Stimulated activated naive CD8-positive, alpha-beta T cell treated with anti-CD3 and anti-CD28 coated beads, Interleukin-15, Interleukin-2, amounts not matched to agents 100 ng/mL and 50 ng/mL, for 24 hours (primary cell): Measurements from ENCODE around the gene UBTF.

ENCODE experiments used
- H3K27ac Mint-ChIP-seq: one replicate; pipeline ENCODE4 v1.8.0; 2021; ENCODE audit warnings: mild to moderate bottlenecking, mixed read lengths
- H3K27me3 Mint-ChIP-seq: one replicate; pipeline ENCODE4 v1.8.0; 2021; ENCODE audit warnings: mixed read lengths
- H3K36me3 Mint-ChIP-seq: one replicate; pipeline ENCODE4 v1.8.0; 2021; ENCODE audit warnings: low read depth, mixed read lengths
- H3K4me1 Mint-ChIP-seq: one replicate; pipeline ENCODE4 v1.8.0; 2021; ENCODE audit warnings: low read depth, mixed read lengths
- H3K4me3 Mint-ChIP-seq: one replicate; pipeline ENCODE4 v1.8.0; 2021; ENCODE audit warnings: mild to moderate bottlenecking, mixed read lengths
- H3K9me3 Mint-ChIP-seq: one replicate; pipeline ENCODE4 v1.8.0; 2021; ENCODE audit warnings: mixed read lengths

The UBTF gene

DNA sequence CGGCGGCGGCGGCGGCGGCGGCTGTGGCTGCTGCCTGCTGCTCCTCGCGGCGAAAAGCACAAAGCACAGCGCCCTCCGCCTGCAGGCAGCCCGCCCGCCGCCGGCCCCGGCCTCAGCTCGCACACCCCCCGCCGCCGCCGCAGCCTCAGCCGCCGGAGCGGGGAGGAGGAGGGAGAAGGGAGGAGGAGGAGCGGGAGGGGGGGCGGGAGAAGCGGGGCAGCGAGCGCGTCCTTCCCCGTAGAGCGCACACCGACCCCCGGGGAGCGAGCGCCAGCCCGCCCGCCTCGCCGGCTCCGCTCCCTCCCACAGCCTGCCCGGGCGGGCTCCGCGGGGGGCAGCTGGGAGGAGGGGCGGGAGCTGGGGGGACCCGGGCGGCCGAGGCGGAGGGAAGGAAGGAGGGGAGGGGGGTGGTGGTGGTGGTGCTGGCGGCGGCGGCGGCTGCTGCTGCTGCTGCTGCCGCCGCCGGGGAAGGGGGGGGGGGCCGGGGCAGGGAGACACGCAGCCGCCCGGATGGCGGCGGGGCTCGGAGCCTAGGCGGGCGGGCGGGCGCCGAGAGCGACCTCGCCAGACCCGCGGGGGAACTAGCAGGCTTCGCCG lies at the start of gene UBTF:
Gene UBTF (minus strand): TSS at position 60 of the 597 bp plus-strand sequence. CDS start 1,446 bp downstream, outside the sequence.
- H3K27me3 Mint-ChIP-seq: no peaks in the 10 kb centered on the region
- H3K36me3 Mint-ChIP-seq: peaks cover 30% of the 10 kb centered on the region
- peak within 1 kb of the TSS; percentile 93 for H3K4me3 Mint-ChIP-seq
- H3K27ac Mint-ChIP-seq: peak within 1 kb of the TSS; percentile 92
- no peaks in the 10 kb centered on the region for H3K9me3 Mint-ChIP-seq
- peaks cover 39% of the 10 kb centered on the region for H3K4me1 Mint-ChIP-seq

- no peaks in the 10 kb centered on the region for H3K27me3 Mint-ChIP-seq
- H3K36me3 Mint-ChIP-seq: no peaks in the 10 kb centered on the region
- no peaks in the 10 kb centered on the region for H3K4me1 Mint-ChIP-seq
- H3K27ac Mint-ChIP-seq: no peak overlapping the region
- H3K9me3 Mint-ChIP-seq: no peaks in the 10 kb centered on the region
- H3K4me3 Mint-ChIP-seq: no peak overlapping the region
These were observed 49.4 kb upstream of the UBTF start for GRCh38 chr17:44268709-44269534.

GRCh38 chr17:44267818-44268490 lies 48.5 kb upstream of the UBTF start, which contains the start of gene SLC4A1:
Gene SLC4A1 (minus strand): TSS chr17:44268135. CDS start chr17:44262866, 5,269 bp downstream.
- no peaks in the 10 kb centered on the region for H3K27me3 Mint-ChIP-seq
- H3K4me3 Mint-ChIP-seq: no peak within 1 kb of the TSS
- H3K27ac Mint-ChIP-seq: no peak within 1 kb of the TSS
- no peaks in the 10 kb centered on the region for H3K4me1 Mint-ChIP-seq
- H3K9me3 Mint-ChIP-seq: no peaks in the 10 kb centered on the region
- H3K36me3 Mint-ChIP-seq: no peaks in the 10 kb centered on the region

DNA sequence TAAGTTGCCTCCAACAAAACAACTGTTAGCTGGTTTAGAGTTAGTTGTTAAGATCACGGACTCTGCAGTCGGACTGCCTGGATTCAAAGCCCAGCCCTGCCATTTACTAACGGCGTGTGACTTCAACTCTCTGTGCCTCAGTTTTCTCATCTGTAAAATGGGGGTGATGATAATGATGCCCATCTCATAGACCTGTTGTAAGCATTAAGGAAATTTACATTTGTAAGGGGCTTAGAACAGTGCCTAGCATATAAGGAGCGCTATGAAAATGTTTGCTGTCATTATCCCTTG lies 47.6 kb upstream of the UBTF start:
- no peaks in the 10 kb centered on the region for H3K27me3 Mint-ChIP-seq
- H3K4me1 Mint-ChIP-seq: no peaks in the 10 kb centered on the region
- no peak overlapping the region for H3K27ac Mint-ChIP-seq
- H3K36me3 Mint-ChIP-seq: no peaks in the 10 kb centered on the region
- no peak overlapping the region for H3K4me3 Mint-ChIP-seq
- H3K9me3 Mint-ChIP-seq: no peaks in the 10 kb centered on the region

- H3K36me3 Mint-ChIP-seq: no peaks in the 10 kb centered on the region
- no peaks in the 10 kb centered on the region for H3K4me1 Mint-ChIP-seq
- no peak overlapping the region for H3K27ac Mint-ChIP-seq
These were observed 47.1 kb upstream of the UBTF start for GRCh38 chr17:44266402-44267164.

DNA sequence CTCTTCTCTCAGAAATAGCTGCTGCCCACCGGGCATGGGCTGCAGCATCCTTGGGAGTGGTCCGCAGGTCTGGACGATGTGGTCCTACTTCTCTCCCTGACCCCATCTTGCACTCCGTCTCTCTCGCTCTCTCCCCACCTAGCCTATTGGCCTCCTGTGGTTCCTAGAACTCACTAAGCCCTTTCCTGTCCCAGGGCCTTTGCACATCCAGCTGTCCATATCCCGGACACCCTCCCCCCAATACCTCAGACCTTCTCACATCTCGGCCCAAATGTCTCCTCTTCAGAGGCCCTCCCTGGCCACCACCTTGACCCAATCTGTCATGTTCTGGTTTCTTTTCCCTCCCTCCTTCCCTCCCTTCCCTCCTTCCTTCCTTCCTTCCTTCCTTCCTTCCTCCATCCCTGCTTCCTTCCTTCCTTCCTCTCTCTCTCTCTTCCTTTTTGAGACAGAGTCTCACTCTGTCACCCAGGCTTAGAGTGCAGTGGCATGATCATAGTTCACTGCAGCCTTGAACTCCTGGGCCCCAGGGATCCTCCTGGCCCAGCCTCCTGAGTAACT lies 43.9 kb upstream of the UBTF start:
- Mint-ChIP-seq H3K27me3 (no peaks in the 10 kb centered on the region), H3K27ac (no peak overlapping the region), H3K9me3 (no peaks in the 10 kb centered on the region), H3K36me3 (no peaks in the 10 kb centered on the region), H3K4me1 (no peaks in the 10 kb centered on the region), H3K4me3 (no peak overlapping the region)

More at GRCh38 chr17:44266402-44267164, 47.1 kb upstream of the UBTF start:
- Mint-ChIP-seq H3K4me3 (no peak overlapping the region), H3K27me3 (no peaks in the 10 kb centered on the region), H3K9me3 (no peaks in the 10 kb centered on the region)

- Mint-ChIP-seq H3K27me3 (no peaks in the 10 kb centered on the region), H3K9me3 (no peaks in the 10 kb centered on the region), H3K36me3 (no peaks in the 10 kb centered on the region), H3K4me3 (no peak overlapping the region), H3K27ac (no peak overlapping the region), H3K4me1 (no peaks in the 10 kb centered on the region)
These were observed 43.3 kb upstream of the UBTF start for GRCh38 chr17:44262654-44263225.

DNA sequence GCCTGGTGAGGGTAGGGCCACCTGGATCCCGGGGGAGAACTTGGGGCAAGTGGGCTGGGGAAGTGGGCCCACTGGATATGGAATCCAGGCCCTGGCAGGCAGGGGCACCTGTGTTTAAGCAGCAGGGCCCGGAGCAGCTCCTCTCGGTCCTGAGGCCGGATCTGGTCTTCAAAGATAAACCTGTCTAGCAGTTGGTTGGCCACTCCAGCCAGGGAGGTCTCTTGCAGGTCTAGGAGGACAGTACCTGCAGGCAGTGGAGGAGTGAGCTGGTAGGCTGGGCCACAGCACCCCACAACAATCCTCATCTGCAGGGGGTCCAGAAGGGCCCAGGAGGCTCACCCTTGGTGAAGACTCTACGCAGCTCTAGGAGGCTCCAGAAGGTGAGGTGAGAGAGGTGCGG lies 40.8 kb upstream of the UBTF start:
- Mint-ChIP-seq H3K9me3 (no peaks in the 10 kb centered on the region), H3K4me3 (no peak overlapping the region), H3K36me3 (no peaks in the 10 kb centered on the region), H3K4me1 (no peaks in the 10 kb centered on the region), H3K27ac (no peak overlapping the region), H3K27me3 (no peaks in the 10 kb centered on the region)

- Mint-ChIP-seq H3K4me3 (no peak overlapping the region), H3K36me3 (no peaks in the 10 kb centered on the region), H3K4me1 (no peaks in the 10 kb centered on the region), H3K27ac (no peak overlapping the region), H3K27me3 (no peaks in the 10 kb centered on the region), H3K9me3 (no peaks in the 10 kb centered on the region)
These were observed 39.4 kb upstream of the UBTF start for GRCh38 chr17:44258811-44259351.

DNA sequence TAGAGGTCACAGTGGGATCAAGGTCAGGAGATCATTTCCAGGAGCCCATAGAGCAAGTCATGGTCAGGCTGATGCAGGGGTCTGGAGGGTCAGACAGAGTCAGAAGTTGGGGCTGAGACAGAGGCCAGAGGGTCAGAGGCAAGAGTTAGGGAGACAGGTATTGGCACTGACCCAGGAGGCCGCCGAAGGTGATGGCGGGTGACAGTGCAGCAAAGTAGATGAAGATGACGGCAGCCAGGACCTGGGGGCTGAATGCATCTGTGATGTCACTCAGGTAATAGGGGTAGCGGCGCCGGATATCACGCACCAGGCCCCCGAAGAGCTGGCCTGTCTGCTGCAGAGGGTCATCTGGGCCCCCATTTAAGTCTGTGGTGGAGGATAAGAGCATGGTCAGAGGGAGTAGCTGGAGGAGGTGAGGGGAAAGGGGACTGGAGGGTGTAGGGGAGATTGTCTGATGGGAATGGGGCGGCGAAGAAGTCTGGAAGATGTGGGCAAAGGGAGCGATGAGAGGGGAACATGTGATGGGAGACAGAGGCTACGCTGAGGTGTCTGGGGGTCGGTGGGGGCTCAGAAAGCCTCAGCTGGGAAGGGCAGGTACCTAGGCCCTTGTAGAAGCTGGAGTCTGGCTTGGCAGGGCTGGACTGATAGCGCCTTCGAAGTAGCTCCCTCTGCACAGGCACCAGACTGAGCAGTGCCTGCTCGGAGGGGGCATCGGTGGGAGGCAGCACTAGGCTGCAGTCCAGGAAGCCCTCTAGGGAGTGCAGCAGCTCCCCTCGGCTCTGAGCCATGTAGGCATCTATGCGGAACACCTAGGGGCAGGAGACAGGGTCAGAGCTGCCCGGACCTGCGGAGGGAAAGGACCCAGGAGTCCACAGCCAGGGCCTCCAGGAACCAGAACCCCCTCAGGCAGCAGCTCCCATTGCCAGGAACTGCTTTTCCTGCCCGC lies 38.6 kb upstream of the UBTF start:
- H3K27ac Mint-ChIP-seq: no peak overlapping the region
- H3K36me3 Mint-ChIP-seq: no peaks in the 10 kb centered on the region
- H3K27me3 Mint-ChIP-seq: no peaks in the 10 kb centered on the region
- no peaks in the 10 kb centered on the region for H3K4me1 Mint-ChIP-seq
- no peaks in the 10 kb centered on the region for H3K9me3 Mint-ChIP-seq
- no peak overlapping the region for H3K4me3 Mint-ChIP-seq

DNA sequence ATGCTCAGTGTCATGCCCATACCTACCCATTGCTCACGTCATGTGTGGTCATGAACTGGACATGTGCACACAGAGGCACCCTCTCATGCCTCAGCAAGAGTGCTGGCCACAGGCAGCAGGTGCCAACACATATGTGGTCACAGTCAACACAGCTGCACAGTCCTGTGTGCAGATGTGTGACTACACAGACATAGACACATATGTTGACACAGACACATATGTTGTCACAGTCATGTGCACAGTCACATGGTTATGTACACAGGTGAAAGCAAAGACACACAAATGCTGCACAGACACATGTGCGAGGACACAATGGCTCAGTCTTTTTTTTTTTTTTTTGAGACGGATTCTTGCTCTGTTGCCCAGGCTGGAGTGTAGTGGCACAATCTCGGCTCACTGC lies 37.2 kb upstream of the UBTF start:
- no peak overlapping the region for H3K4me3 Mint-ChIP-seq
- H3K9me3 Mint-ChIP-seq: no peaks in the 10 kb centered on the region
- H3K36me3 Mint-ChIP-seq: no peaks in the 10 kb centered on the region
- H3K27ac Mint-ChIP-seq: no peak overlapping the region
- H3K27me3 Mint-ChIP-seq: no peaks in the 10 kb centered on the region
- no peaks in the 10 kb centered on the region for H3K4me1 Mint-ChIP-seq

- no peaks in the 10 kb centered on the region for H3K4me1 Mint-ChIP-seq
- H3K27me3 Mint-ChIP-seq: no peaks in the 10 kb centered on the region
- no peaks in the 10 kb centered on the region for H3K36me3 Mint-ChIP-seq
- no peak overlapping the region for H3K4me3 Mint-ChIP-seq
- H3K27ac Mint-ChIP-seq: no peak overlapping the region
- H3K9me3 Mint-ChIP-seq: no peaks in the 10 kb centered on the region
These were observed 36.4 kb upstream of the UBTF start for GRCh38 chr17:44255915-44256314.

GRCh38 chr17:44254361-44255095 lies 35.1 kb upstream of the UBTF start:
- Mint-ChIP-seq H3K36me3 (no peaks in the 10 kb centered on the region), H3K27ac (no peak overlapping the region), H3K27me3 (no peaks in the 10 kb centered on the region), H3K9me3 (no peaks in the 10 kb centered on the region), H3K4me3 (no peak overlapping the region), H3K4me1 (peaks cover under 1% of the 10 kb centered on the region)
